Breast epithelium (tissue), 4 donors: ENCODE measurements around the gene ZNF420. TPM values are rescaled to one million over a fixed set of nuclear protein-coding genes. Genes with fewer than 3 reads are reported as not detected.

ENCODE experiments used
- DNase-seq, 2 donors: peaks; one replicate each; pipeline ENCODE4 v3.0.0-alpha.2; 2019; ENCODE audit warnings: low spot score in 2 of 2
- H3K27ac ChIP-seq, 2 donors: fragments of 200-600 bp; sonication (generic) in 1 of 2; one replicate each; pipeline ENCODE4 v1.5.1; 2016 to 2019; ENCODE audit warnings: mild to moderate bottlenecking in 1 of 2
- H3K27me3 ChIP-seq, 2 donors: fragments of 200-600 bp; sonication (generic) in 1 of 2; one replicate each; pipeline versions ENCODE4 v1.5.1 to v1.6.0; 2017 to 2019; ENCODE audit warnings: control low read depth in 1 of 2, mild to moderate bottlenecking in 1 of 2
- H3K36me3 ChIP-seq: fragments of 200-600 bp; one replicate; pipeline ENCODE4 v1.5.1; 2019
- H3K4me1 ChIP-seq, 2 donors: fragments of 200-600 bp; sonication (generic); one replicate each; pipeline ENCODE4 v1.5.1; 2016 to 2019; ENCODE audit warnings: control low read depth in 1 of 2
- H3K4me3 ChIP-seq, 3 donors: fragments of 200-600 bp; sonication (generic); 1 replicate in 2 of 3; 2 replicates in 1 of 3; pipeline ENCODE4 v1.5.1; 2016 to 2019; ENCODE audit warnings: mild to moderate bottlenecking in 3 of 3, moderate library complexity in 2 of 3
- H3K9me3 ChIP-seq, 2 donors: fragments of 200-600 bp; sonication (generic) in 1 of 2; one replicate each; pipeline ENCODE4 v1.5.1; 2016 to 2019; ENCODE audit warnings: control low read depth in 1 of 2
- POLR2A ChIP-seq: fragments of 450-650 bp; IDR thresholded peaks from one replicate; pipeline ENCODE4 v1.6.1; 2016; ENCODE audit warnings: antibody characterized with exemption, mild to moderate bottlenecking, moderate library complexity
- POLR2AphosphoS5 ChIP-seq, 3 donors: sonication (generic); formaldehyde crosslinking; IDR thresholded peaks; one replicate each; pipeline ENCODE4 v1.6.1; 2017; ENCODE audit warnings: antibody characterized with exemption in 3 of 3
- intact Hi-C: fragments of 100-400 bp; cut with DNase I; formaldehyde crosslinking; loops from one replicate; pipeline ENCODE4 v1.15.1; 2023; ENCODE audit warnings: low total_unique reads
- total RNA-seq, 3 donors: library from RNA; depleted of rRNA; stranded (reverse); fragments of >200 nt; gene quantifications; one replicate each; pipeline ENCODE4 v1.1.0, GENCODE V29; 2016
- TF ChIP-seq, protein P1 (sequence below), 3 donors: fragments of 450-650 bp; IDR thresholded peaks; one replicate each; pipeline ENCODE4 v1.5.1; 2016 to 2017; ENCODE audit warnings: antibody characterized with exemption in 3 of 3, mild to moderate bottlenecking in 3 of 3, moderate library complexity in 3 of 3

The ZNF420 gene
- total RNA-seq, 3 donors from 2014 or later: 5.1 to 19.2 (median 17.4) TPM

GRCh38 chr19:37148214-37148613, 70.0 kb downstream of the ZNF420 start:
- intact Hi-C loops: no loop called here
- peaks cover 85 to 96% of the 10 kb centered on the region in 2 donors for H3K9me3 ChIP-seq
- no peaks in the 10 kb centered on the region for H3K4me1 ChIP-seq
- no peaks in the 10 kb centered on the region for H3K36me3 ChIP-seq
- no peaks in the 10 kb centered on the region for H3K27me3 ChIP-seq
- H3K4me3 ChIP-seq: no peak overlapping the region
- no peak for TF ChIP-seq POLR2AphosphoS5 (IDR thresholded peaks at IDR 0.05)
- TF ChIP-seq POLR2A: no peak
- TF ChIP-seq, protein P1, sequence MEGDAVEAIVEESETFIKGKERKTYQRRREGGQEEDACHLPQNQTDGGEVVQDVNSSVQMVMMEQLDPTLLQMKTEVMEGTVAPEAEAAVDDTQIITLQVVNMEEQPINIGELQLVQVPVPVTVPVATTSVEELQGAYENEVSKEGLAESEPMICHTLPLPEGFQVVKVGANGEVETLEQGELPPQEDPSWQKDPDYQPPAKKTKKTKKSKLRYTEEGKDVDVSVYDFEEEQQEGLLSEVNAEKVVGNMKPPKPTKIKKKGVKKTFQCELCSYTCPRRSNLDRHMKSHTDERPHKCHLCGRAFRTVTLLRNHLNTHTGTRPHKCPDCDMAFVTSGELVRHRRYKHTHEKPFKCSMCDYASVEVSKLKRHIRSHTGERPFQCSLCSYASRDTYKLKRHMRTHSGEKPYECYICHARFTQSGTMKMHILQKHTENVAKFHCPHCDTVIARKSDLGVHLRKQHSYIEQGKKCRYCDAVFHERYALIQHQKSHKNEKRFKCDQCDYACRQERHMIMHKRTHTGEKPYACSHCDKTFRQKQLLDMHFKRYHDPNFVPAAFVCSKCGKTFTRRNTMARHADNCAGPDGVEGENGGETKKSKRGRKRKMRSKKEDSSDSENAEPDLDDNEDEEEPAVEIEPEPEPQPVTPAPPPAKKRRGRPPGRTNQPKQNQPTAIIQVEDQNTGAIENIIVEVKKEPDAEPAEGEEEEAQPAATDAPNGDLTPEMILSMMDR (IDR thresholded peaks at IDR 0.05): no peak
- DNase-seq: no peak
- no peak overlapping the region for H3K27ac ChIP-seq

- no peak overlapping the region for H3K4me3 ChIP-seq
- peaks cover 8% of the 10 kb centered on the region for H3K36me3 ChIP-seq
- TF ChIP-seq, protein P1 (IDR thresholded peaks at IDR 0.05): no peak
- TF ChIP-seq POLR2AphosphoS5 (IDR thresholded peaks at IDR 0.05): no peak
- no peak for TF ChIP-seq POLR2A
- no peak overlapping the region for H3K27ac ChIP-seq
- DNase-seq: no peak
- peaks cover 79 to 97% of the 10 kb centered on the region in 2 donors for H3K9me3 ChIP-seq
- H3K27me3 ChIP-seq: no peaks in the 10 kb centered on the region
- intact Hi-C loops: no loop called here
- no peaks in the 10 kb centered on the region for H3K4me1 ChIP-seq
Measured at GRCh38 chr19:37160153-37160552, 81.9 kb downstream of the ZNF420 start.

DNA sequence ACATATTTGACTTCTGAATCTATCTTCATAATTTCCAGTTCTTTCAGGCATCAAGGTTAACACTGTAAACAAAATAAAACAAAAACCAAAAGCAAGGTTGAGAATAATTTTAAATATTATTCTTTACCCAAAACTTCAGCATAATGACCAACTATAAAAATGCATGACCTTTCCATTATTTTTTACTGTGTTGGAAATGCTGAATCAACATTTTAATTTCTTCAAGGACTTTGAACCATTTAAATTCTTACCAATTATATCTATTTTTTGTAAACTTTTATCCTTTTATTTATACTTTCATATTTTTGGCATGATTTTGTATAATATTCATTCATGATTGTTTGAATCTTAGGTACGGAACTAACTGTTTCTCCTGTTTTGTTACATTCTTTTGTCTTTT, 87.4 kb downstream of the ZNF420 start:
- peaks cover 7% of the 10 kb centered on the region for H3K36me3 ChIP-seq
- H3K9me3 ChIP-seq: peaks cover 71 to 93% of the 10 kb centered on the region in 2 donors
- DNase-seq: no peak
- no peaks in the 10 kb centered on the region for H3K4me1 ChIP-seq
- H3K27ac ChIP-seq: no peak overlapping the region
- H3K4me3 ChIP-seq: no peak overlapping the region
- H3K27me3 ChIP-seq: no peaks in the 10 kb centered on the region
- no peak for TF ChIP-seq POLR2AphosphoS5 (IDR thresholded peaks at IDR 0.05)
- no peak for TF ChIP-seq POLR2A
- TF ChIP-seq, protein P1 (IDR thresholded peaks at IDR 0.05): no peak
- intact Hi-C loops: no loop called here

DNA sequence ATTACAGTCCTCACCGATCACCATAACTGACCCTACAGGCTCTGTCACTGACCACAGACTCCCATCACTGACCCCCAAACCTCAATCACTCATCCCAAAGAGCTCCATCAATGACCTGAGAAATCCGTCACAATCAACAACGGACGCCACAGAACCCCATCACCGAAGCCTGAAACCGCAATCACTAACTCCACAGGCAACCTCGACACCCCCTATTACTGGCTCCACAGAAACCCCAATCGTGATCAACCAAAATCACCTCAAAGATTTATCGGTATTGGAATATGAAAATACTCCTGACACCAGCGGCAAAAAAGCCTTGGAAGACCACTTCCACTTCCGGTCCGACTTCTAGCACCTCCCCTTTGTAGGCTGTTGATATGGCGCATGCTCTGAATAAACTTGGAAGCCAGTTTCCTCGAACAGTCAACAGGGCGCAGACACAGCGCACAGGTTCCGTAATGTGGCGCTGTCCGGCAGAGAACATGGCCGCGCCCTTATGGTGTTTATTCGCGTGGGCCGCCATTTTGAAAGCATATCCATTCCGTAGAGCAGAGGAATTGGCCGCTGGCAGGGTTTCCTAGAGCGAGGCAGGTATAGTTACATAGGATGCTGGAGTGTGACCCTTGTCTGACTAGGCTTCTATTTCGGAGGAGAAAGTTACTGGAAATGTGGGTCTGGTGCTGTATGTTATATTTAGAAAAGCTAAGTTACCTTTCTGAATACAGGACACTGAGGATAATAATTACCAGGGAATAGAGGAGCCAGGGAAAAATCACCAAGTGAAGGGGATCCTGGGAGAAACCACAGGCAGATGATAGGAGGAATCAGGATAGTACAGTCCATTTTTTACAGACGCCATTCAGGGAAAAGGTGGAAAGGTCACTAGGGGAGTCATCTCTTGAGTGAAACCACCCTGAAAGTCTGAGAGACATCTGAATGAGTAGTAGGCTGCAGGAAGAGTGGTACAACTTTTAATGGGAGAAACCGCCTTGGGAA, 94.4 kb downstream of the ZNF420 start, which contains the start of gene ZNF585A:
Gene ZNF585A, minus strand, starts transcription at position 328 of the 999 bp plus-strand sequence. CDS start 2,785 bp downstream, outside the sequence.
- Histone ChIP-seq H3K4me1 (no peaks in the 10 kb centered on the region), H3K36me3 (peaks cover 7% of the 10 kb centered on the region), H3K9me3 (peaks cover 15 to 32% of the 10 kb centered on the region in 2 donors), H3K27me3 (no peaks in the 10 kb centered on the region), H3K4me3 (peak within 1 kb of the TSS; percentile 59 to 79 (median 68)), H3K27ac (peak within 1 kb of the TSS; percentile 78 to 87)
- DNase-seq: peak; percentile 89 to 93
- TF ChIP-seq POLR2AphosphoS5 (IDR thresholded peaks at IDR 0.05) (peak in 2 of 3 donors; percentile 63 to 74), POLR2A (peak; percentile 29)
- TF ChIP-seq, protein P1 (IDR thresholded peaks at IDR 0.05): peak in 1 of 3 donors; percentile 23
- intact Hi-C loops: no loop called here

Other genes with a start within 250 kb of the ZNF420 start
- 10 to 100 TPM in 1 of 3 donors, 1 to 10 TPM in 2; 5.6 to 11.4 (median 8.8) TPM for gene ZNF790, start 240.0 kb upstream of the ZNF420 start, total RNA-seq
- gene ZNF345, start 227.6 kb upstream of the ZNF420 start, total RNA-seq: 10 to 100 TPM in 2 of 3 donors, 1 to 10 TPM in 1; 8.6 to 13.6 (median 10.2) TPM
- 1 to 10 TPM; 3.2 to 8.9 (median 4.3) TPM for gene ZNF829, start 162.1 kb upstream of the ZNF420 start, total RNA-seq
- 10 to 100 TPM in 1 of 3 donors, 1 to 10 TPM in 2; 8.5 to 17.9 (median 9.8) TPM for gene ZNF568, start 162.1 kb upstream of the ZNF420 start, total RNA-seq
- 10 to 100 TPM in 2 of 3 donors, 1 to 10 TPM in 1; 6.1 to 15.1 (median 15.1) TPM for gene ZNF585A, start 94.3 kb downstream of the ZNF420 start, total RNA-seq
- 10 to 100 TPM; 17.4 to 28.5 (median 23.0) TPM for gene ZNF585B, start 132.1 kb downstream of the ZNF420 start, total RNA-seq
- gene ZNF383, start 139.8 kb downstream of the ZNF420 start, total RNA-seq: 10 to 100 TPM in 2 of 3 donors, 1 to 10 TPM in 1; 7.2 to 15.8 (median 10.5) TPM